NCI-H2081 treated with DMSO at 0.1 percent for 48 hours (cell line): ENCODE results near the gene CD38.

Experiments
- DNase-seq: peaks from one replicate; lab custom pipeline; 2025; lab: John Stamatoyannopoulos, UW

CD38 gene

DNA sequence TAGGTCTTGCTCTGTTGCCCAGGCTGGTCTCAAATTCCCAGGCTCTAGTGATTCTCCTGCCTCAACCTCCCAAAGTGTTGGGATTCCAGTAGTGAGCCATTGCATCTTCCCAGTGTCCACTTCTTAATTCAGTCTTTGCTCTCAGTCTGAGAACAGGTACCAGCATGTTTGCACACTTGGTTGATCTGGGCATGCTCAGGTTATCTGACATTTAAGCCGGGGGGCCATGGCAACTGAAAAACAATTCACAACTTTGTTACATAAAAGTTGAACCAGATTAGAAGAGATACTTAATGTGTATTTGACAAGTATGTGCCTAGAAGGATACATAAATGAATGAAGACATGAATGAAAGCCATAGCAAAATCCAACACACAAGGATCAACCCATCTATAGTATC, 121.4 kb downstream of the CD38 start:
- no peak for DNase-seq

DNA sequence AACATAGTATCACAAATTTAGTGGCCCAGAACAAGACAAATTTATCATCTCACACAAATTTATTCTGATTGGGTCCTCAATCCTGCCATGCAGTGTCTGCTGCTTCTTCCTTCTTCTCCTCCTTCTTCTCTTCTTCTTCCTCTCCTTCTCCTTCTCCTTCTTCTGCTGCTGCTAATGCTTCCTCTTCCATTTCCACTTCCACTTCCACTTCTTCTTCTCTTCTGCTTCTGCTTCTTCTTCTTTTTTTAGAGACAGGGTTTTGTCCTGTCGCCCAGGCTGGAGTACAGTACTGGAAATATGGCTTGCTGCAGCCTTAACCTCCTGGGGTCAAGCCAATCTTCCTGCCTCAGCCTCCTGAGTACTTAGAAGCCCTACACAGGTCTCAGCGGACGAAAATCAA, 122.9 kb downstream of the CD38 start:
- DNase-seq = no peak

DNA sequence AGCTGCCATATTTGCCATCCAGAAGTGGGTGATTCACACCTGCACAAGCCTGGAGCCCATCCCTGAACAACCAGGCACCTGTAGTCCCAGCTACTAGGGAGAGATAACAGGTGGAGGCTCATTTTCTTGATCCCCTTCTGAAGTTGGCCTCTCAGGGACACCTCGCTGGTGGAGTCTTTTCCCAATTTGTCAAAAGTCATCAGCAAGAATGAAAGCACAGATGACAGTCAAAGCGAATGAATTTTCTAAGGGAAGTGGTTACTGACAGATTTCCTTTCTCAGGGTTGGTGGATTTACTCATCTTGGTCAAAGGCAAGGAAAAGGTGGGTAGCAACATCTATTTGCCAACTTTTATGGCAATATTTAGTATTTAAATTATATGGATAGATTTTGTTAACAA, 123.9 kb downstream of the CD38 start:
- DNase-seq = no peak

DNA sequence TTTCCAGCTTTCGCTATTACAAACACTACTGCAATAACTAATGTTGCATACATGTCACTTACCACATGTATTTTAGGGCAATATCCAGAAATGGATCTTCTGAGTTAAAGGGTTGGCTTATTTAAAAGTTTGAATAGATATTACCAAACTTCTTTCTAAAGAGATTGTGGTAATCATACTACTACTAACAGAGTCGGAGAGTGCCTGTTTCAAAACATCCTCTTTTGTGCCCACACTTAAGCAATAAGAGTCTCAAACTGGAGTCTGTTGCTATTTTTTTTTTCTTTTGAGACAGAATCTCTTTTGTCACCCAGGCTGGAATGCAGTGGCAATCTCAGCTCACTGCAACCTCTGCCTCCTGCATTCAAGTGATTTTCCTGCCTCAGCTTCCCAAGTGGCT, 124.6 kb downstream of the CD38 start:
- DNase-seq = no peak
